ENCODE data around the gene MGRN1.

The MGRN1 gene

GRCh38 chr16:4624015-4624826, at the start of gene MGRN1:
Gene MGRN1 (plus strand): TSS chr16:4624826. CDS start chr16:4624961, 135 bp downstream.
- DNase-seq = peak; percentile 95

DNA sequence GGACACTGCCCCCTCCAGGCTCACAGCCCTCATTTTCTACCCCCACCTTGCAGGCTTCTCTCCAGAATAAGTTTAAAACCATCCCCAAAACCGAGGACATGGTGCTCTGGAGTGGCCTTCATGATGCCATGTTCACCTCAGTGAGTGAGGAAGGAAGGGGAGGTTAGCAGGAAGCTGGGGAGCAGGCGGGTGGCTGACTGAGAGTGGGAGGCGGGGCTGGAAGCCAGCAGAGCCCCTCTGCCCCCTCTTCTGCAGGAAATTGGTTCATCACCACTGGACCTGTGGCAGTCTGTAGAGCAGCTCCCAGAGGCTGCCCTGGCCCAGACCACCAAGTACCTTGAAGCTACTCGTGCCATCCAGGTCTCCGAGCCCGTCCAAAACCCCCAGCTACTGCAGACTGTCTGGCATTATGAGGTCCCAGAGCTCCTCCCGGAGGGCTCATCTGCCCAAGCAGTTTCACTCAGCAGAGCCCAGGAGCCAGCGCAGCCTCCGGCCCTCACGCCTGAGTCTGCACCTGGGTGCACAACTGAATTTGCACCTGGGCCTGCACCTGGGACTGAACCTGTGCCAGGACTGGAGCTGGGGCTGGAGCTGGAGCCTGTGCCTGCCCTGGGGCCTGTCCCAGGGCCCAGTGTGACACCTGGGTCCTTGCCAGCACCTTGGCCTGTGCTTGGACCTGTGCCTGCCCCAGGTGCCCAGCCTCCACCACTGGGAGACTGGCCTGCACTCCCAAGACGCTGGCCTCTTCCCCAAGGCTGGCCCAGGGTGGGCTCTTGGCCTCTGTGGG, 49.5 kb upstream of the MGRN1 start:
- no peak for DNase-seq

GRCh38 chr16:4576008-4576407, 48.6 kb upstream of the MGRN1 start:
- no peak for DNase-seq

DNA sequence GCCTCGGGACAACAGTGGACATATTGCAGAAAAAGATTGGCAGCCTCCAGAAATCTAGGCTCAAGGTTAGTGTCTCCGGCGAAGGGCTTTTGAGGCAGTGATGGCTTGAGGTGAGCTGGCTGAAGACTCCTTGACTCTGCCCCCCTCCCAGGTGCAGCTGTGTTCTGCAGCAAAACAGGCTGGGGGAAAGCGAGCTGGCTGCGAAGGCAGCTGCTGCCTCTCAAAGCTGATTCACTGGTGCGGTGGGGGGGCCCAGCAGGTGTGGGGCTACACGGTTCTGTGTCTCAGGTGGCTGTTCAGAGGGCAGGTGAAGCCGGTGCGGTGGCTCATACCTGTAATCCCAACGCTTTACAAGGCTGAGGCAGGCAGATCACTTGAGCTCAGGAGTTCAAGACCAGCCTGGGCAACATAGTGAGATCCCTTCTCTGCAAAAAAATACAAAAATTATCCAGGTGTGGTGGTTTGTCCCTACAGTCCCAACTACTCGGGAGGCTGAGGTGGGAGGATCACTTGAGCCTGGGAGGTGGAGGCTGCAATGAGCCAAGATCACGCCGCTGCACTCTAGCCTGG, 45.6 kb upstream of the MGRN1 start:
- no peak for DNase-seq

DNA sequence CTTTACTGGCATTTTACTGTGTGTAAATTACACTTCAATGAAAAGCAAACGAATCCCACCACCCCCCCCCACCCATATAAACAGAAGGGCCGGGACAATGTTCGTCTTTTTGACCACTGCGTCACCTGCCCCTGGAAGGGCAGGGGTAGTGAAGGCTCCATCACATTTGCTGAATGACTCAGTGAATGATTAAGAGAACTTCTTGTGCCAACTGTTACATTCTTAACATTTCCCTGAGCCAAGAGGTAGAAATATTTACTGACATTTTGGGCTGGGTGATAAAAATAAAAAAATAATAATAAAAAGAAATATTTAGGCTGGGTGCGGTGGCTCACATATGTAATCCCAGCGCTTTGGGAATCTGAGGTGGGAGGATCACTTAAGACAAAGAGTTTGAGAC, 44.4 kb upstream of the MGRN1 start:
- DNase-seq = no peak

- no peak for DNase-seq
These were observed 40.7 kb upstream of the MGRN1 start for GRCh38 chr16:4583906-4584305.

DNA sequence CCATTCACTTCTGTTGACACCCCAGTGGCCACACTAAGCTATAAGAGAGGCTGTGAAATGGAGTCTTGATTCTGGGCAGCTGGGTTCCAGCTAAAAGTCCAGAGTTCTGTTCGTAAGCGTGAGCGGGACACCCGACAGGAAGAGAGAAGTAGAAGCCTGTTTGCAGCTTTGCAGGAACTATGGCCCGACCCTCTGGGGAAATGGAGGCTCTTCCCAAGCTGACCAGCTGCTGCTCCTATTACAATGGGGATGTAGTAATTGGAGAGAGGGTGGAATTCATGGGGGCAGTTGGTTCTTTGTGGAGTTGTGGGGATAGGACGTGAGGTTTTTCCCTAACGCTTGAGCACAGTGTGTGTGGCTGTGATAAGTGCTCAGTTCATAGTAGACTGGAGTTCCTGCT, 38.3 kb upstream of the MGRN1 start:
- no peak for DNase-seq

DNA sequence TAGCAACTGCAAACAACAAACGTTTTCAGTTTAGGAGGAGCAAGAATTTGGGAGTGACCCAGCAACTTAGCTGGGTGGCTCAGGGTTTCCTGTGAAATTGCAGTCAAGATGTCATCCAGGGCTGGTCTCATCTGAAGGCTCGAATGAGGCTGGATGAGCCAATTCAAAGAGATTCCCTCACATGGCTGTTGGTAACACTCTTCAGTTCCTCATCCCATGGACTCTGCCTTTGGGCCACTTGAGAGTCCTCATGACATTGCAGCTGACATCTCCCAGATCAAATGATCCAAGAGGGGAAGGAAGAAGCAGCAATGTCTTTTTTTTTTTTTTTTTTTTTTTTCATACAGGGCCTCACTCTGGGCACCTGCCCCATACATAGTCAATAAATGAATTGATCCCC, 36.2 kb upstream of the MGRN1 start:
- DNase-seq = no peak

DNA sequence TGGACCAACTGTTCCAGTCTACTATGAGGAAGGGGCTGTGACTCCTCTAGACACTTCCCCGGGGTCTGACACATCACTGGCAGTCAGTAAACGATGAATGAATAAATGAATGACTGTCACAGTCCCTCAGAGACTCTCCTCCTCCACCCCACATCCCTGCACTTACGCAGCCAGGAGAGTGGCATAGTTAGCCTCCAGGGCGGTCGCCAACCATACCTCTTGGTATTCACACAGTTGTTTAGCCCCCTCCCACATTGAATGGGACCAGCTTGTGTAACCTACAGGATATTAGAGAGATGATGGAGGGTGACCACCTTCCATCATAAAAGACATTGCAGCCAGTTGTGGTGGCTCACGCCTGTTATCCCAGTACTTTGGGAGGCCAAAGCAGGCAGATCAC, 35.7 kb upstream of the MGRN1 start:
- no peak for DNase-seq

DNA sequence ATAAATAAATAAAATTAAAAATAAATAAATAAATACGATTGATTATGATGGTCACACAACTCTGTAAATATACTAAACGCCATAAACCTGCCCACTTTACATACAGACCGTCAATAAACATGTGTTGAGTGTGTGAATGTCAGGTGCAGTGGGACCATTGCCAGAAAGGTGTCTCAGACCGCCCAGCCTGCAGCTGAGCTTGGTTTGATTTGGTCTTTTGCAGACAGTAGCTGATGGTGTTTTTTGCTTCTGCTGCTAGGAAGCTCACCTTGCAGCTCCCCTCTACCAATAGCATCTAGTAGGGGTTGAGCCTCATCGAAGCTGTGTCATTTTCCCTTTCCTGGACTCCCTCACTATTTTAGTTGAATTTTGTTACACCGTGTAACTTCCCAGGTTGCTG, 33.4 kb upstream of the MGRN1 start:
- no peak for DNase-seq

DNA sequence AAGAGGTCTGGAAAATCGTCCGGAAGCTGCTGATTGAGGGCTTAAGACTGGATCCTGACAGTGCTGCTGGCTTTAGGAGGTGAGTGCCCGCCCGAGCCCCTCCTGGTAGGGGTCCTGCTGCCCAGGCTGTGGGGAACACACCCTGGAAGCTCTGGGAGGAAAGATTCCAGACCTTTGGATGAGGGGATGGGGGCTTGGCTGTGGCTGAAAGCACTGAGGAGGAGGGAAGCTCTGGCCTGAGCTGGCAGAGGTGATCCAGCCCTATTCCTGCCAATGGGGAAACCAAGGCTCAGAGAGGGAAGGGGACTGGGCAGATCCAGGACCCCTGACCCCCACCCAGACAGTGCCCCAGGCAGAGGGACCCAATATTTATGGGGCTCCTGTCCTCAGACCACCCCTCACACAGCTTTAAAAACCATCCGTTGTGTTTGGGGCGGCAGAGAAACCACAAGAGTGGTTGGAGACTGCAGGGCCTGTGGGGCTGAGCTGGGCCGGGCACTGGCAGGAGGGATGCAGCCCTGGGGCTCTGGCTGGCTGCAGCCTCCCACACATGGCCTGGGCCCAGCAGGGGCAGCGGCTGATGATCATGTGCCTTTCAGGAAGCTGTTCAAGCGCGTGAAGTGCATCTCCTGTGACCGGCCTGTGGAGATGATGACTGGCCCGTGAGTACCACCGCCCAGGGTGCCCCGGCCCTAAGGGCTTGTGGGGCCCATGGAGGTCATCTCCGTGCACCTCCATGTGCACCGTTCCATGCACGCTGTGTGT, 32.7 kb upstream of the MGRN1 start:
- no peak for DNase-seq

DNA sequence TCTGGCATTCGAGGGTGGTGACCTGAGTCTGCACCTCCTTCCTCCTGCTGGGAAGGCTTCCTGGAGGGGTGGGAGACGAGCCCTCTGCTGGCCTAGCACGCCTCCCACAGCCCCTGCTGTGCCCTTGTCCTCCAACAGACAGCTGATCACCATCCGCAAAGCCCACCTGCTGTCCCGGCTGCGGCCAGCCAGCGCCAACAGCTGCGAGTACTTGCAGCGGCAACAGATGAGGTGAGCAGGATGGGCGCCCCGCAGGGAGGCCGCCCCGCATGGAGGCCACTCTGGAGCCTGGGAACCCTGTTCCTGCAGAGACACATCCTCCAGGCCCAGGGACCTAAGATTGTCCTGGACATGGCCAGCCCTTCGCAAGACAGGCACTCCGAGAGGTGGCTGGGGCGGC, 31.5 kb upstream of the MGRN1 start:
- DNase-seq = no peak

DNA sequence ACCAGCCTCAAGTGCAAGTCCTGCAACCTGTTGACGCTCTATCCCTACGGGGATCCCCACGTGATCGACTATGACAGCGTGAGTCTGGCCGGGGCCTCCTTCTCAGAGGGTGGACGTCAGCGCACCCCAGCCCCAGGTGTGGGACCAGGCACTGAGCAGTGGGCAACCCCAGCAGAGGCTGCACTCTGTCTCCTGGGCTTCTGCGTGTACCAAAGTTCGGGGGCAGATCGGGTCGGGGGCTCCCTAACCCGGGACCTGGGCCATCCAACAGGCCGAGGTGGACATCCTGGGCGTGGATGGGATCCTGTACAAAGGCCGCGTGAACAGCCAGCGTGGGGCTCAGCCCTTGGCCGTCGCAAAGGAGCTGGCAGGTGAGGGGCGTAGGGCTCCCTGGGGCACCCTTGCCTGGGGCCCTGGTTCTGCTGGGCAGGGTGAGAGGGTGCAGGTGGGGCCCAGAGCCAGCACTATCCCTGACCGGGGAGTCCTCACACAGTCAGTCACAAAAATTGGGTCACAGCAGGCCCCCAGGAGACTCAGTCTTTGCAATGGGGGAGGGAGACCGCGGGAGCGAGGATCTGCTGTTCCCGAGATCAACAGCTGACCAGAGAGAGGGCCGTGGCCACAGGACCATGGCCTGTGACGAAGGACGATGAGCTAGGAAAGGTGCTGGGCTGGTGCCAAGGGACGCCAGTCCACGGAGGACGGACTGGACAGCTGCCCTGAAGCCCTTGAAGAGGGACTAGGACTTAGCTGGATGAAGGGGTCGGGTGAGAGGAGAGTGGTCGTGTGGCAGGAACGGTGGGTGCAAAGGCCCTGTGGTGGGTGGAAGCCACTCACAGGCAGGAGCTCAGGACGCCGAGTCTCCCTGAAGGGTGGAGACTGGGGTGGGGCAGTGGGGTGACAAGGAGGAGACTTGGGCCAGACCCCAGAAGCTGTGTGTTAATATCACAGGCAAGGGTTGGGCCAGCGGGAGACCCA, 29.9 kb upstream of the MGRN1 start:
- no peak for DNase-seq

DNA sequence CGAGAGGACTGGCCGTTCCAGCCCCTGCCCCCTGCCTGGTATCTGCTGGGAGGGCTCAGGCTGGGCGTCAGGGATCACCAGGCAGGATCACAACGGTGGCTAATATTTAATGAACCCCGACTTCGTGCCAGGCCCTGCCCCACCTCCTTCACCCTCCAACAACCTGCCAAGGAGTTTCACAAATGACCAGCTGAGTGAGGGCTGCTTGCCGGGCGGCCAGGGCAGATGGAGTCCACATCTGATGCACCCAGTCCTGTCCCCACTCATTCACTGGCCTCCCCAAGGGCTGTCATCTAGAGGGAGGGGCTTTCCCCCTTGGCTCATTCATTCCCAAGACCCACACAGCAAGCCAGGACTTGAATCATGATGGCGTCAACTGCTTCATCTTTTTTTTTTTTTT, 27.5 kb upstream of the MGRN1 start:
- no peak for DNase-seq

GRCh38 chr16:4599037-4599436, 25.6 kb upstream of the MGRN1 start:
- DNase-seq = no peak

DNA sequence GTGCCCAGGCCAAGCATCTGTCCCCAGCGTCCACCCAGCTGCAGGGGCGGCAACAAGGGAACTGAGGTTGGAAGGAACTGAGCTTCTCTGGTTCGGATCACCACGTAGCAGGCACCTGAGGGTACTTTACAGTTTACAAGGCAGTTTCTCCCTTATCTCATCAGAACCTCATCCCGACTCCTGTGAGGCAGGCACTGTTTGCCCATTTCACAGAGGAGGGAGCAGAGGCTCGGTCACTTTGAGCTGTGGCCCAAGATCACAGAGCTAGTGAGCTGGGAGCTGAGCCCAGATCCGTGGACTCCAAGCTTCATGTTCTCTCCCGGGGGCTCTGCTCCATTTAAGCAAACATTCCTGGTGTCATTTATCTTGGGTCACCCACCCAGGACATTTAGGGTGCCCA, 25.1 kb upstream of the MGRN1 start:
- DNase-seq = no peak

DNA sequence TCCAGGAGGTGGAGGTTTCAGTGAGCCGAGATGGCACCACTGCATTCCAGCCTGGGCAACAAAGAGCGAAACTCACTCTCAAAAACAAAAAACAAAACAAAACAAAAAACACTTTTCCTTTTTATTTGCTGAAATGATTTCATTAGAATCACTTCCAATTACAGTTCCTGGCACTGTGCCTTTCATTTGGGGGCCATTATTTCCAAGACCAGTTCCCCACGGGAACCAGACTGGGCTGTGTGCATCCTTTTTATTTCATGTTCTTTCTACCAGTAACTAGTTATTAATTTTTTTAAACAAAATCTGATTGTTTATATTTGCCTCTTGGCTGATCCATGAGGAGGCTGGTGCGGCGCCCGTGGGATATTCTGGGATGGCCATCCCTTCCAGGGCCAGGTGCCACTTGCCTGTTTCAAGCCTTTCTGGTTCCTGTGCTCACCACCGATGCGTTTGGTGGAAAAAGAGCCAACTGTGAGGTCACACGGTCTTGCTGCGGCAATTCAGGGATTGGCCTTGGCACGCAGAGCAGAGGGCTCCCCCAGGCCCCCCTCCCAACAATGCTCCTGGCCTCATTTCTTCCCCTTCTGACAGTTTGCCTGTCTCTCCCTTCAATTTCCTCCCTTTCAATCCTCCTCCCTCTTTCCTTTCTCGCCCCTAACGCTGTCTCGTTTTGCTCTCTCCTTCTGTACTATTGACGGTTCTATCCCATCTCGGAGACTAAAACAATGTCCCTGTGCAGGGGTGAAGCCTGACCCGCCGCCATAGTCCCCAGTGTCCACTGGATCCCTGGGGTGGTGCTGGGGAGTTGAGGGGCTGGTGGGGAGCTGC, 23.4 kb upstream of the MGRN1 start:
- no peak for DNase-seq

DNA sequence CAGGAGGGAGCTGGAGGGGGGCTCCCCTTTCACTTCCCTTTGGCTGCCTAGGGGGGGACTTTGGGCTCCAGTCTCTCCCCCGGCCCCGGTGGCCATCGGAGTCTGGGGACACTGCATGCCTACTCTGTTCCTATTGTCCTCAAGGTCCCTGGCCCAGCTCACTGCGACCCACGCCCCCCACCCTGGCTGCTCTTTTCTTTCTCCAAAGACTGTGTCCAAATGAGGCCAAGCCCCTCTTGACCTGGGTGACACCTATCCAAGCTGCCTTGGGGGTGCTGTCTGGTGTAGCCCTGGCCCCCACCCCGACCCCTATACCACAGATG, 22.8 kb upstream of the MGRN1 start:
- no peak for DNase-seq

GRCh38 chr16:4602331-4602730, 22.3 kb upstream of the MGRN1 start:
- no peak for DNase-seq

DNA sequence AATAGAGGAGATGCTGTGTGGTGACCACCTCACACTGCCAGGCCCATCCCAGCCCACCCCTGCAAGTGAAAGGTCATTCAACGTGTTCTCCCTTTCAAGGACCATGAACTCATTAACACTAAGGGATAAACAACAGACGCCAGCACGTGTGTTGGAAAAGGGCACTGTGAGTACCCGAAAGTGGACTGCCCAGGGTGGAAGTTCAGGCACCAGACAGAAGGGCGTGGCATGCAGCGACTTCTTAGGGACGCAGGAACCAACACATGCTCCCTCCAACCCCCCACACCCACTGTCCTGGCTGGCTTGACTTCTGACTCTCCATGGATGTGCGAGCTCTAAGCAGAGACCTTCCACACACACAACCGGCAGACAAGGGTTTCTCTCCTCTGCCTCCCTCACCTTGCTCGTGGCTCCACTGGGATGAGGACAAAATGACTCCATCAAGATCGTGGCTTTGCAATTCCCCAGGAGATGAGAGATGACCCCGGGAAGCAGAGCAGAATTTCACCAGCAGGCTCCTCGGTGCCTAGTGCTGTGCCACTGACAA, 20.9 kb upstream of the MGRN1 start:
- DNase-seq = no peak

DNA sequence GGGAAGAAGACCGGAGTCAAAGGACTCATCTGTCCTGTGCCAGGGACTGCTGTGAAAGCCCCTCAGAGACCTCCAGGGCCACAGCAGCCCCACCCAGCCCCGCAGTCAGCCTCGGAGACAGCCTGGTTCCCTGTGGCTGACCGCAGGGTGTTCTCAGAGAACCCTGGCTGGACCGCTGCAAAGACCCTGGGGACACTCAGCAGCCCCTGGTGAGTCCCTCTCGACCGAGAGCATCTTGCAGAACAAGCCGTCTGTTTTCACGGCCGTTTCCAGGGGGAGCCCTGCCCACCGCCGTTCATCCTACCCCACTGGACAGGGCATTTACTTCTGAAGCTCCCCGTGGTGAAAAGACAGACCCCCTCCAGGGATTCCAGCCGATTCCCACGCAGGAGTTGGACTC, 20.2 kb upstream of the MGRN1 start:
- DNase-seq = no peak

Measured in amniotic stem cell (primary cell).